Neural cell (in vitro differentiated cells): ENCODE results near the gene TMEM176B.

ENCODE experiments used
- EP300 ChIP-seq: fragments of 450-650 bp; conservative IDR thresholded peaks from 2 replicates; pipeline ENCODE4 v1.6.1; 2014; ENCODE audit warnings: antibody characterized with exemption, mild to moderate bottlenecking, moderate library complexity; ENCODE audit not compliant: poor library complexity, severe bottlenecking
- EZH2 ChIP-seq: fragments of 200-600, 300-800 bp; shearing (Covaris generic), sonication (generic); IDR thresholded peaks from 2 replicates; pipeline ENCODE4 v1.6.1; 2014; ENCODE audit warnings: antibody characterized with exemption, low read length, borderline replicate concordance, mild to moderate bottlenecking; ENCODE audit not compliant: insufficient read depth, poor library complexity, severe bottlenecking
- MXI1 ChIP-seq: fragments of 450-650 bp; conservative IDR thresholded peaks from 2 replicates; pipeline ENCODE4 v1.6.1; 2014; ENCODE audit warnings: antibody characterized with exemption, mild to moderate bottlenecking; ENCODE audit not compliant: poor library complexity, severe bottlenecking
- RAD21 ChIP-seq: fragments of 450-650 bp; conservative IDR thresholded peaks from 2 replicates; pipeline ENCODE4 v1.6.1; 2014; ENCODE audit warnings: antibody characterized with exemption, mild to moderate bottlenecking, moderate library complexity
- TAF1 ChIP-seq: IDR thresholded peaks from 2 replicates; pipeline ENCODE4 v1.6.1; 2012; ENCODE audit warnings: low read depth
- TF ChIP-seq, protein P1 (sequence below): fragments of 450-650 bp; IDR thresholded peaks from 2 replicates; pipeline ENCODE4 v1.5.1; 2014; ENCODE audit warnings: antibody characterized with exemption, mild to moderate bottlenecking, moderate library complexity; ENCODE audit not compliant: poor library complexity, severe bottlenecking
- TF ChIP-seq, protein P2 (sequence below): IDR thresholded peaks from 2 replicates; pipeline ENCODE4 v1.6.1; 2012; ENCODE audit warnings: borderline replicate concordance

DNA sequence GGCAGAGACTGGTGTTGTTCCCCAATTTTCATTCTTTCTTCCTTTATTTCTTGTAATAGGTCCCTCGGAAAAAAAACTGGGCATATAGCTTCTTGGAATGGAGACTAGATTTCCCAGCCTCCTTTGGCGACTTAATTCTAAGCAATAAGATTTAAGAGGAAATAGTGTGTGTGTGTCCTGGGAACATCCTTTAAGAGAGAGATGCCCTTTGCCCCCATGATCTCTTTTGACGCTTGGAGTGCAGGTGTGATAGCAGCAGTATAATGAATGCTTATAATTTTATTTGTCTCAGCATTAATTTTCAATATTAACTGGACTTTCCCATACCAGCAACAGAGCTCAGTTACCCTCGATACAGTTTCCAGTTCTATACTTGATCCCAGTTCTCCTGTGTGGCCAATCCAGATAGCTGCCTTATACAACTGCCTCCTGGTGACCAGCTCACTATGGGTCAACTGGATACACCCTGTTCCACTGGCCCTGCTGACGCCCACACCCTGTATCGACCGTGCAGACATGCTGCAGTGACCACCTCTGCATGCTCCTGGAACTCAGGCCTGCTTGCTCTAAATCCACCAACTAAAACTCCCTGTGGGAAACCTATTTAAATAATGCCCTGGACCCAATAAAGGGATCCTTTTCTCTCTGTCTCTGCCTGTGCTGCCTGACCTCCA is 14.3 kb upstream of the TMEM176B start:
- TF ChIP-seq, protein P1, sequence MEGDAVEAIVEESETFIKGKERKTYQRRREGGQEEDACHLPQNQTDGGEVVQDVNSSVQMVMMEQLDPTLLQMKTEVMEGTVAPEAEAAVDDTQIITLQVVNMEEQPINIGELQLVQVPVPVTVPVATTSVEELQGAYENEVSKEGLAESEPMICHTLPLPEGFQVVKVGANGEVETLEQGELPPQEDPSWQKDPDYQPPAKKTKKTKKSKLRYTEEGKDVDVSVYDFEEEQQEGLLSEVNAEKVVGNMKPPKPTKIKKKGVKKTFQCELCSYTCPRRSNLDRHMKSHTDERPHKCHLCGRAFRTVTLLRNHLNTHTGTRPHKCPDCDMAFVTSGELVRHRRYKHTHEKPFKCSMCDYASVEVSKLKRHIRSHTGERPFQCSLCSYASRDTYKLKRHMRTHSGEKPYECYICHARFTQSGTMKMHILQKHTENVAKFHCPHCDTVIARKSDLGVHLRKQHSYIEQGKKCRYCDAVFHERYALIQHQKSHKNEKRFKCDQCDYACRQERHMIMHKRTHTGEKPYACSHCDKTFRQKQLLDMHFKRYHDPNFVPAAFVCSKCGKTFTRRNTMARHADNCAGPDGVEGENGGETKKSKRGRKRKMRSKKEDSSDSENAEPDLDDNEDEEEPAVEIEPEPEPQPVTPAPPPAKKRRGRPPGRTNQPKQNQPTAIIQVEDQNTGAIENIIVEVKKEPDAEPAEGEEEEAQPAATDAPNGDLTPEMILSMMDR = no peak
- TF ChIP-seq TAF1 = no peak
- no peak for TF ChIP-seq EZH2
- no peak for TF ChIP-seq RAD21
- TF ChIP-seq EP300 = no peak
- TF ChIP-seq, protein P2, sequence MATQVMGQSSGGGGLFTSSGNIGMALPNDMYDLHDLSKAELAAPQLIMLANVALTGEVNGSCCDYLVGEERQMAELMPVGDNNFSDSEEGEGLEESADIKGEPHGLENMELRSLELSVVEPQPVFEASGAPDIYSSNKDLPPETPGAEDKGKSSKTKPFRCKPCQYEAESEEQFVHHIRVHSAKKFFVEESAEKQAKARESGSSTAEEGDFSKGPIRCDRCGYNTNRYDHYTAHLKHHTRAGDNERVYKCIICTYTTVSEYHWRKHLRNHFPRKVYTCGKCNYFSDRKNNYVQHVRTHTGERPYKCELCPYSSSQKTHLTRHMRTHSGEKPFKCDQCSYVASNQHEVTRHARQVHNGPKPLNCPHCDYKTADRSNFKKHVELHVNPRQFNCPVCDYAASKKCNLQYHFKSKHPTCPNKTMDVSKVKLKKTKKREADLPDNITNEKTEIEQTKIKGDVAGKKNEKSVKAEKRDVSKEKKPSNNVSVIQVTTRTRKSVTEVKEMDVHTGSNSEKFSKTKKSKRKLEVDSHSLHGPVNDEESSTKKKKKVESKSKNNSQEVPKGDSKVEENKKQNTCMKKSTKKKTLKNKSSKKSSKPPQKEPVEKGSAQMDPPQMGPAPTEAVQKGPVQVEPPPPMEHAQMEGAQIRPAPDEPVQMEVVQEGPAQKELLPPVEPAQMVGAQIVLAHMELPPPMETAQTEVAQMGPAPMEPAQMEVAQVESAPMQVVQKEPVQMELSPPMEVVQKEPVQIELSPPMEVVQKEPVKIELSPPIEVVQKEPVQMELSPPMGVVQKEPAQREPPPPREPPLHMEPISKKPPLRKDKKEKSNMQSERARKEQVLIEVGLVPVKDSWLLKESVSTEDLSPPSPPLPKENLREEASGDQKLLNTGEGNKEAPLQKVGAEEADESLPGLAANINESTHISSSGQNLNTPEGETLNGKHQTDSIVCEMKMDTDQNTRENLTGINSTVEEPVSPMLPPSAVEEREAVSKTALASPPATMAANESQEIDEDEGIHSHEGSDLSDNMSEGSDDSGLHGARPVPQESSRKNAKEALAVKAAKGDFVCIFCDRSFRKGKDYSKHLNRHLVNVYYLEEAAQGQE = no peak
- TF ChIP-seq MXI1 = no peak
